Mucosa of stomach (tissue), 1 donor: Measurements from ENCODE around the gene ZNF236.

Experiments used
- H3K27me3 ChIP-seq: one replicate; pipeline ENCODE4 v1.7.0; 2013; ENCODE audit warnings: mild to moderate bottlenecking, low read length; ENCODE audit not compliant: control insufficient read depth, insufficient read depth
- H3K36me3 ChIP-seq: one replicate; pipeline ENCODE4 v1.7.0; 2013; ENCODE audit warnings: low read length; ENCODE audit not compliant: control insufficient read depth, insufficient read depth
- H3K4me1 ChIP-seq: one replicate; pipeline ENCODE4 v1.7.0; 2013; ENCODE audit warnings: mild to moderate bottlenecking, low read length; ENCODE audit not compliant: control insufficient read depth, insufficient read depth
- H3K4me3 ChIP-seq: one replicate; pipeline ENCODE4 v1.7.0; 2013; ENCODE audit warnings: low read length
- H3K9ac ChIP-seq: one replicate; pipeline ENCODE4 v1.7.0; 2013; ENCODE audit warnings: mild to moderate bottlenecking, low read length, moderate library complexity
- H3K9me3 ChIP-seq: one replicate; pipeline ENCODE4 v1.7.0; 2013; ENCODE audit warnings: mild to moderate bottlenecking, low read length, moderate library complexity; ENCODE audit not compliant: control insufficient read depth
- donor health status: Pancreatic carcinoma.

Gene ZNF236

GRCh38 chr18:76975577-76976110 is 153.3 kb downstream of the ZNF236 start:
- Histone ChIP-seq H3K9me3 (no peaks in the 10 kb centered on the region), H3K4me3 (no peak overlapping the region), H3K27me3 (no peaks in the 10 kb centered on the region), H3K4me1 (peaks cover 24% of the 10 kb centered on the region), H3K9ac (no peak overlapping the region), H3K36me3 (no peaks in the 10 kb centered on the region)

- Histone ChIP-seq H3K36me3 (no peaks in the 10 kb centered on the region), H3K9ac (peak overlapping the region; percentile 66), H3K4me1 (peaks cover 38% of the 10 kb centered on the region), H3K9me3 (no peaks in the 10 kb centered on the region), H3K27me3 (no peaks in the 10 kb centered on the region), H3K4me3 (no peak overlapping the region)
These were observed 154.8 kb downstream of the ZNF236 start for GRCh38 chr18:76977108-76977621.

GRCh38 chr18:76977684-76978232 is 155.4 kb downstream of the ZNF236 start:
- no peaks in the 10 kb centered on the region for H3K36me3 ChIP-seq
- no peak overlapping the region for H3K4me3 ChIP-seq
- no peaks in the 10 kb centered on the region for H3K27me3 ChIP-seq
- peaks cover 38% of the 10 kb centered on the region for H3K4me1 ChIP-seq
- no peaks in the 10 kb centered on the region for H3K9me3 ChIP-seq
- no peak overlapping the region for H3K9ac ChIP-seq

GRCh38 chr18:76978616-76979015 is 156.3 kb downstream of the ZNF236 start:
- no peaks in the 10 kb centered on the region for H3K9me3 ChIP-seq
- H3K4me3 ChIP-seq = no peak overlapping the region
- H3K4me1 ChIP-seq = peaks cover 45% of the 10 kb centered on the region
- no peaks in the 10 kb centered on the region for H3K36me3 ChIP-seq
- H3K9ac ChIP-seq = no peak overlapping the region
- H3K27me3 ChIP-seq = no peaks in the 10 kb centered on the region

- no peaks in the 10 kb centered on the region for H3K27me3 ChIP-seq
- H3K4me3 ChIP-seq = no peak overlapping the region
- H3K36me3 ChIP-seq = no peaks in the 10 kb centered on the region
- peaks cover 47% of the 10 kb centered on the region for H3K4me1 ChIP-seq
- no peak overlapping the region for H3K9ac ChIP-seq
- H3K9me3 ChIP-seq = no peaks in the 10 kb centered on the region
These were observed 156.9 kb downstream of the ZNF236 start for GRCh38 chr18:76979111-76979751.

GRCh38 chr18:76979906-76980305 is 157.5 kb downstream of the ZNF236 start:
- no peaks in the 10 kb centered on the region for H3K36me3 ChIP-seq
- H3K4me3 ChIP-seq = no peak overlapping the region
- no peaks in the 10 kb centered on the region for H3K27me3 ChIP-seq
- H3K9me3 ChIP-seq = no peaks in the 10 kb centered on the region
- no peak overlapping the region for H3K9ac ChIP-seq
- H3K4me1 ChIP-seq = peaks cover 47% of the 10 kb centered on the region

GRCh38 chr18:76980663-76981395 is 158.5 kb downstream of the ZNF236 start:
- Histone ChIP-seq H3K9ac (no peak overlapping the region), H3K4me3 (no peak overlapping the region), H3K9me3 (no peaks in the 10 kb centered on the region), H3K4me1 (peaks cover 47% of the 10 kb centered on the region), H3K36me3 (no peaks in the 10 kb centered on the region), H3K27me3 (no peaks in the 10 kb centered on the region)

- H3K9ac ChIP-seq = no peak overlapping the region
- H3K4me3 ChIP-seq = no peak overlapping the region
- H3K4me1 ChIP-seq = peaks cover 50% of the 10 kb centered on the region
- H3K27me3 ChIP-seq = no peaks in the 10 kb centered on the region
- no peaks in the 10 kb centered on the region for H3K9me3 ChIP-seq
- H3K36me3 ChIP-seq = no peaks in the 10 kb centered on the region
These were observed 159.1 kb downstream of the ZNF236 start for GRCh38 chr18:76981396-76981968.

GRCh38 chr18:76982038-76982437 is 159.7 kb downstream of the ZNF236 start:
- Histone ChIP-seq H3K9ac (no peak overlapping the region), H3K27me3 (no peaks in the 10 kb centered on the region), H3K4me1 (peaks cover 51% of the 10 kb centered on the region), H3K9me3 (no peaks in the 10 kb centered on the region), H3K4me3 (no peak overlapping the region), H3K36me3 (no peaks in the 10 kb centered on the region)

- Histone ChIP-seq H3K4me1 (peaks cover 44% of the 10 kb centered on the region), H3K4me3 (no peak overlapping the region), H3K27me3 (no peaks in the 10 kb centered on the region), H3K36me3 (no peaks in the 10 kb centered on the region), H3K9me3 (no peaks in the 10 kb centered on the region), H3K9ac (no peak overlapping the region)
These were observed 160.7 kb downstream of the ZNF236 start for GRCh38 chr18:76982841-76983583.

- no peaks in the 10 kb centered on the region for H3K36me3 ChIP-seq
- H3K9me3 ChIP-seq = no peaks in the 10 kb centered on the region
- no peaks in the 10 kb centered on the region for H3K27me3 ChIP-seq
- peaks cover 38% of the 10 kb centered on the region for H3K4me1 ChIP-seq
- H3K9ac ChIP-seq = no peak overlapping the region
- H3K4me3 ChIP-seq = no peak overlapping the region
These were observed 161.3 kb downstream of the ZNF236 start for GRCh38 chr18:76983613-76984051.
